Measurements from ENCODE around the gene GPC5. TPM values are rescaled to one million over a fixed set of nuclear protein-coding genes. Genes with fewer than 3 reads are reported as not detected.

GPC5 gene
- total RNA-seq, 2 donors from 2014 or later, result 0.83 to 1.3 TPM

DNA sequence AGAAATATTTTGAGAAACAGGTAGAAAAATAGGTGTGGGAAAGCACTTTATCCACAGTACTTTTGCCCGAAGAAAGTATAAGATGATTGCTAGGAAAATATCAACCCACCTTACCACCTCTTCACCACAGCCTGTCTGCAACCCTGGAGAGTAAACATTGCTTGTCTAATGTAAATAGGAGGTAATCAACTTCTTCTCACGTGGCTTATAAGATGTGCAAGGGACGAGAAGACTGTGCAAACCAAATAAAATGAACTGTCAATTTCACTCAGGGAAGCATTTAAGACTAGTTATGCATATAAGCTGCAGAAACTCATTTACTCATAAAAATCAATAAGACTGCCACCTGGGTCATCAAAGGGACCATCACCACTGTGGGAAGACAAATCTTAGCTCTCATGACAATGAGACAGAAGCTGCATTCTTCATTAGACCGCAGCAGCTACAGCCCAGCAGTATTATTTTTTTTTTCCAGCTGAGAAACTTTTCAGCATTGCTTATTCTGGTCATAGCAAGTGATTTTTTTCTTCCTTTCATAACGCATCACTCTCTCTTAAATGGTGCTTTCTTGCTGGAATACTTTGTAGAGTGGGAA is 1020.5 kb downstream of the GPC5 start:
- Histone ChIP-seq H3K4me3 (no peak overlapping the region), H3K27me3 (no peaks in the 10 kb centered on the region), H3K27ac (no peak overlapping the region), H3K9me3 (no peaks in the 10 kb centered on the region), H3K36me3 (no peaks in the 10 kb centered on the region), H3K4me1 (no peaks in the 10 kb centered on the region)
- TF ChIP-seq, protein P1, sequence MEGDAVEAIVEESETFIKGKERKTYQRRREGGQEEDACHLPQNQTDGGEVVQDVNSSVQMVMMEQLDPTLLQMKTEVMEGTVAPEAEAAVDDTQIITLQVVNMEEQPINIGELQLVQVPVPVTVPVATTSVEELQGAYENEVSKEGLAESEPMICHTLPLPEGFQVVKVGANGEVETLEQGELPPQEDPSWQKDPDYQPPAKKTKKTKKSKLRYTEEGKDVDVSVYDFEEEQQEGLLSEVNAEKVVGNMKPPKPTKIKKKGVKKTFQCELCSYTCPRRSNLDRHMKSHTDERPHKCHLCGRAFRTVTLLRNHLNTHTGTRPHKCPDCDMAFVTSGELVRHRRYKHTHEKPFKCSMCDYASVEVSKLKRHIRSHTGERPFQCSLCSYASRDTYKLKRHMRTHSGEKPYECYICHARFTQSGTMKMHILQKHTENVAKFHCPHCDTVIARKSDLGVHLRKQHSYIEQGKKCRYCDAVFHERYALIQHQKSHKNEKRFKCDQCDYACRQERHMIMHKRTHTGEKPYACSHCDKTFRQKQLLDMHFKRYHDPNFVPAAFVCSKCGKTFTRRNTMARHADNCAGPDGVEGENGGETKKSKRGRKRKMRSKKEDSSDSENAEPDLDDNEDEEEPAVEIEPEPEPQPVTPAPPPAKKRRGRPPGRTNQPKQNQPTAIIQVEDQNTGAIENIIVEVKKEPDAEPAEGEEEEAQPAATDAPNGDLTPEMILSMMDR (IDR thresholded peaks at IDR 0.05), result no peak
- DNase-seq (ENCODE audit: low spot score), result no peak

DNA sequence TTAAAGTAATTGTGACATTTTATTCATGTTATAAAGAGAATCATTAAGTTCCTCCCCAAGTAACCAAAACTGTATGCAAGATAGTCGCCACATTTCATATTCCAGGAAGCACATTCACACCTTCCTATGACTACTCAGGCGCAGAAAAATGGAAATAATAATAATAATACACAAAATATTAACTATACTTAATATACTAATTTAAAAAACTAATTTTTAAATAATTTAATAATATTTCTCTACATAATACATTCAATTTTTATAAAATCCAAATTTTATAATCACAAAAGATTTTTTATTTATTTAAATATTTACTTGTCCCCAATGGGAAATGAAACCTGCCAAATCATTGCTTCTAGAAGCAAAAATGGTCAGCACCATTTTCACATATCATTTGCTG is 1030.8 kb downstream of the GPC5 start:
- TF ChIP-seq, protein P1 (IDR thresholded peaks at IDR 0.05), result no peak

DNA sequence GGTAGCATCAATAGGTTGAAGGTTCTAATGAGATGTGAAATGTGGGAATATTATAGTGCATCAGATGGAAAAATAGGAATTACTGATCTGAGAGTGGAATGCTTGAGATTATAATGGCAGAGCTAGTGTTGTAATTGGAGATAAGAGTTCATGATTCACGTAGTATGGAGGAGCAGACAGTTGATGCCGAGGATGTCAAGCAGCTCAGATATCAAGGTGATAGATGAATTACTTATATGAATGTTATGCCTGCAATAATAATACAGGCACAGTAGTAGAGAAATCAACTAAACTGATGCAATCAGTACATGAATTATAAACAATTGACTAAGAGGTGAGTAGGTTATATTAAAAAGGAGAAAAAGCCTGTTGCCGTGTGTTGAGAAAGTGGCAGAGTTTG is 1035.0 kb downstream of the GPC5 start:
- Histone ChIP-seq H3K27ac (no peak overlapping the region), H3K4me3 (no peak overlapping the region), H3K27me3 (no peaks in the 10 kb centered on the region), H3K4me1 (no peaks in the 10 kb centered on the region), H3K36me3 (no peaks in the 10 kb centered on the region), H3K9me3 (no peaks in the 10 kb centered on the region)
- TF ChIP-seq, protein P1 (IDR thresholded peaks at IDR 0.05), result no peak
- DNase-seq (ENCODE audit: low spot score), result no peak

More for the DNA sequence above, 1030.8 kb downstream of the GPC5 start:
- Histone ChIP-seq H3K4me1 (no peaks in the 10 kb centered on the region), H3K27ac (no peak overlapping the region), H3K4me3 (no peak overlapping the region), H3K27me3 (no peaks in the 10 kb centered on the region), H3K36me3 (no peaks in the 10 kb centered on the region), H3K9me3 (no peaks in the 10 kb centered on the region)
- DNase-seq (ENCODE audit: low spot score), result no peak

DNA sequence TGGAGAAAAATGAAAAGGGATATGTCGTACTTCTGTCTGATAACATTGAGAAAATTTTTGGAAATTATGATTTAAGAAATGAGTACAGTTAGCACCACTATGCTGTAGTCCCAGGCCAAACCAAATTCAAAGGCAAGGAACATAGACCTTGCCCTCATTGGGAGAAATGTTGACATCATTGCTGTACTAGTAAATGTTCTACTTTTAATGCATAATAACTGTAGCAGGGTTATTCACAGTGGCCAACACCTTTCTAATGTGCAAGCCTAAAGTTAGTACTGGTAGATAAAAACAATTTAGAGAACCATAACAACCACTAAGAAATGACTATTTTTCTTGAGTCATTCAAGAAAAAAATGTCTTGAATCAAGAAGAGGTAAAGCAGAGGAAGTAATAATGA is 1035.5 kb downstream of the GPC5 start:
- no peak overlapping the region for H3K27ac ChIP-seq
- H3K4me3 ChIP-seq, result no peak overlapping the region
- H3K27me3 ChIP-seq, result no peaks in the 10 kb centered on the region
- no peak for DNase-seq (ENCODE audit: low spot score)
- TF ChIP-seq, protein P1 (IDR thresholded peaks at IDR 0.05), result no peak
- H3K9me3 ChIP-seq, result no peaks in the 10 kb centered on the region
- H3K36me3 ChIP-seq, result no peaks in the 10 kb centered on the region
- no peaks in the 10 kb centered on the region for H3K4me1 ChIP-seq

DNA sequence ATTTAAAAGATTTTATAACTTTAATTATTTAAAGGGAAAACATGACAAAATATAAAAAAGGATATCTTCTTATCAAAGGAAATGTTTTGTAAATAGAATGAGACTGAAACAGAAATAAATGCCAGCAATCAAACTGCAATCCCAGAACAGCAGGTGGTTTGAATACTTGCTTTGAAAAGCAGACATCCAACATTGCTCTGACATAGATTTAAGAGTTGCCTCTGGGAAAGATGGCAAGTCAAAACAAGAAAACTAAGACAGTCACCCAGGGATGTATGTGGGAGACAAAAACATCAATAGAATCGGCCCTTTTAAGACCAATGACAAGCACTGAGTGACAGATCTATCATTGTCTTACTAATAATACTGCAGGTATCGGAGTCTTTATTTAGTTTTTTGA is 1038.5 kb downstream of the GPC5 start:
- H3K27me3 ChIP-seq, result no peaks in the 10 kb centered on the region
- no peaks in the 10 kb centered on the region for H3K4me1 ChIP-seq
- H3K9me3 ChIP-seq, result no peaks in the 10 kb centered on the region
- DNase-seq (ENCODE audit: low spot score), result no peak
- no peak overlapping the region for H3K4me3 ChIP-seq
- H3K36me3 ChIP-seq, result no peaks in the 10 kb centered on the region
- TF ChIP-seq, protein P1 (IDR thresholded peaks at IDR 0.05), result no peak
- H3K27ac ChIP-seq, result no peak overlapping the region

DNA sequence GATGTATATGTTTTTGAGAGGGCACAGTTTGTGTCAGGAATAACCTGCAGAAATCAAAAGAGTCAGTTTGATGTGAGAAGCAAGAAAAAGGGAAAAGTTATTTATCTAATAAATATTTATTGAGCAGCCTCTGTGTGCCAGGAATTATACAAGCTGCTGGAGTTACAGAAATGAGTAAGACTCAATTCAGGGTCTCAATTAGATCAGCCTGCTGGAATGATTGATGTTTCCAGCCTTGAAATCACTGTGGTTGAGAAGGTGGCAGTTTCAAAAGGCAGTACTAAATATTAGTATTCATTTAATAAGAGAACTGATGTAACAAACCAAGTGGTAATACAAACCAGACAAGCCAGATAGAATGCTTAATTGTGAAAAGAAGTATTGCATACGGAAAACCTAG is 1045.8 kb downstream of the GPC5 start:
- Histone ChIP-seq H3K36me3 (no peaks in the 10 kb centered on the region), H3K4me3 (no peak overlapping the region), H3K4me1 (no peaks in the 10 kb centered on the region), H3K27me3 (no peaks in the 10 kb centered on the region), H3K27ac (no peak overlapping the region), H3K9me3 (no peaks in the 10 kb centered on the region)
- TF ChIP-seq, protein P1 (IDR thresholded peaks at IDR 0.05), result no peak
- DNase-seq (ENCODE audit: low spot score), result no peak

All from right atrium auricular region (tissue), 2 donors.